KMS-11 (cell line): Measurements from ENCODE around the gene SMURF1.

Experiments used
- H2AFZ ChIP-seq: fragments of 200-600 bp; sonication (generic); 2 replicates; pipeline ENCODE4 v1.6.1; 2016; ENCODE audit warnings: antibody characterized with exemption, mixed run types, low read depth
- H3K27ac ChIP-seq: fragments of 200-600 bp; sonication (generic); 2 replicates; pipeline ENCODE4 v1.6.1; 2016; ENCODE audit warnings: mild to moderate bottlenecking, mixed run types
- H3K27me3 ChIP-seq: fragments of 200-600 bp; sonication (generic); 2 replicates; pipeline ENCODE4 v1.6.1; 2017; ENCODE audit warnings: mild to moderate bottlenecking, low read depth, mixed run types, moderate library complexity; ENCODE audit not compliant: insufficient read depth
- H3K36me3 ChIP-seq: fragments of 200-600 bp; sonication (generic); 2 replicates; pipeline ENCODE4 v1.6.1; 2017; ENCODE audit warnings: mild to moderate bottlenecking, mixed run types; ENCODE audit not compliant: insufficient read depth
- H3K4me1 ChIP-seq: fragments of 200-600 bp; sonication (generic); 2 replicates; pipeline ENCODE4 v1.6.1; 2016; ENCODE audit warnings: mild to moderate bottlenecking, low read depth, mixed run types; ENCODE audit not compliant: poor library complexity, severe bottlenecking
- H3K4me2 ChIP-seq: fragments of 200-600 bp; sonication (generic); 2 replicates; pipeline ENCODE4 v1.7.0; 2016; ENCODE audit warnings: mild to moderate bottlenecking, mixed run types
- H3K4me3 ChIP-seq: fragments of 200-600 bp; sonication (generic); IDR thresholded peaks from 2 replicates; pipeline ENCODE4 v1.6.1; 2017; ENCODE audit warnings: low read depth, low read length, mixed read lengths; ENCODE audit not compliant: insufficient read depth
- H3K79me2 ChIP-seq: fragments of 200-600 bp; sonication (generic); 2 replicates; pipeline ENCODE4 v1.6.1; 2016; ENCODE audit warnings: low read depth, mixed run types; ENCODE audit not compliant: insufficient read depth
- H3K9ac ChIP-seq: fragments of 200-600 bp; sonication (generic); 2 replicates; pipeline ENCODE4 v1.6.1; 2016; ENCODE audit warnings: mild to moderate bottlenecking, mixed run types
- H4K20me1 ChIP-seq: fragments of 200-600 bp; sonication (generic); 2 replicates; pipeline ENCODE4 v1.6.1; 2016; ENCODE audit warnings: mild to moderate bottlenecking, mixed run types; ENCODE audit not compliant: insufficient read depth
- TF ChIP-seq, protein P1 (sequence below): fragments of 200-600 bp; sonication (generic); conservative IDR thresholded peaks from 2 replicates; pipeline ENCODE4 v1.6.1; 2017; ENCODE audit warnings: low read depth, mild to moderate bottlenecking, antibody characterized with exemption, low read length, moderate library complexity, mixed read lengths

SMURF1 gene

DNA sequence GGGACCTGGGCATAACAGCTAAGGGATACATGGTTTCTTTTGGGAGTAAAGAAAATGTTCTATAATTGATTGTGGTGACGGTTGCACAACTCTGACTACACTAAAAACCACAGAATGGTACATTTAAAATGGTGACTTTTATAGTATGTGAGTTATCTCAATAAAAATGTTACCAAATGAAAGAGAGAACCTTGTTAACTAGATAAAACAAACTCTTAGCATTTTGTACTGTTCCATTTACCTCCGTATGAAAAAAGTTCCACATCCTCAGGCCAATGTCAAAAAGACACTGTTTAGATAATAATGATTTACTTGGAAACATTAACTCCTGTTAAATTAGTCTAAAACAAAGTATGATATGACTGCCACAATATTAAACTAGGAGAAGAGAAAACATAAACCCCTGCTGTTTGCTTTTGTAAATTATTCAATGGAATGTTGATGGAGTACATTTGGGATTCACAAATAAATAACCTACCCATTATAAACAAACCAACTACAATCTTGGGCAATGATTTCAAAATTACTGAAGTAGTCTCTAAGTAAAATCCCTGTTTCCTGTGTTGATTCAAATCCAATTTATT, 60.7 kb downstream of the SMURF1 start:
- no peak overlapping the region for H3K4me3 ChIP-seq
- no peaks in the 10 kb centered on the region; the same call in 1 of the 2 replicates for H4K20me1 ChIP-seq
- H3K4me1 ChIP-seq: no peaks in the 10 kb centered on the region
- H3K27ac ChIP-seq: no peak overlapping the region
- TF ChIP-seq, protein P1, sequence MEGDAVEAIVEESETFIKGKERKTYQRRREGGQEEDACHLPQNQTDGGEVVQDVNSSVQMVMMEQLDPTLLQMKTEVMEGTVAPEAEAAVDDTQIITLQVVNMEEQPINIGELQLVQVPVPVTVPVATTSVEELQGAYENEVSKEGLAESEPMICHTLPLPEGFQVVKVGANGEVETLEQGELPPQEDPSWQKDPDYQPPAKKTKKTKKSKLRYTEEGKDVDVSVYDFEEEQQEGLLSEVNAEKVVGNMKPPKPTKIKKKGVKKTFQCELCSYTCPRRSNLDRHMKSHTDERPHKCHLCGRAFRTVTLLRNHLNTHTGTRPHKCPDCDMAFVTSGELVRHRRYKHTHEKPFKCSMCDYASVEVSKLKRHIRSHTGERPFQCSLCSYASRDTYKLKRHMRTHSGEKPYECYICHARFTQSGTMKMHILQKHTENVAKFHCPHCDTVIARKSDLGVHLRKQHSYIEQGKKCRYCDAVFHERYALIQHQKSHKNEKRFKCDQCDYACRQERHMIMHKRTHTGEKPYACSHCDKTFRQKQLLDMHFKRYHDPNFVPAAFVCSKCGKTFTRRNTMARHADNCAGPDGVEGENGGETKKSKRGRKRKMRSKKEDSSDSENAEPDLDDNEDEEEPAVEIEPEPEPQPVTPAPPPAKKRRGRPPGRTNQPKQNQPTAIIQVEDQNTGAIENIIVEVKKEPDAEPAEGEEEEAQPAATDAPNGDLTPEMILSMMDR: no peak
- no peaks in the 10 kb centered on the region for H3K27me3 ChIP-seq
- H3K79me2 ChIP-seq: peaks cover 8% of the 10 kb centered on the region; the same call in 1 of the 2 replicates
- no peak overlapping the region for H2AFZ ChIP-seq
- no peak overlapping the region for H3K9ac ChIP-seq
- H3K36me3 ChIP-seq: no peaks in the 10 kb centered on the region
- H3K4me2 ChIP-seq: no peak overlapping the region

DNA sequence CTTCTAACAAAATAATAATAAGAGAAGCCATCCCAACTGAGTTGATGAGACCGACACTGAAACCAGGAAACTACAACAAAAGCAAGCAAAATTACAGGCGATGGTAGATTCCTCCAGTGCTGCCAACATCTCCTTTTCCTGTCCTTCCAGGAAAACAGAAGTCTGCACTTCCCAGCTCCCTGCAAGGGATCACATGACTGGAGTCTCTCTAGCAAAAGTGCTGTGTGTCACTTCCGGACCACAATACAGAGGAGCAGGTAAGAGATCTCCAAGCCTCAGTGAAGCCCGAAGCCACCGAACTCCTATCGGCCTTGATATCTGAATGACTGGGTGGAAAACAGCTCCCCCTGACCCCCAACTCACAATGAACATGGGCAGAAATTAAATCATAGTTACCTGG, 63.2 kb downstream of the SMURF1 start:
- Histone ChIP-seq H3K27ac (no peak overlapping the region), H3K79me2 (peaks cover 8% of the 10 kb centered on the region; the same call in 1 of the 2 replicates), H3K27me3 (no peaks in the 10 kb centered on the region), H3K4me1 (no peaks in the 10 kb centered on the region), H2AFZ (no peak overlapping the region), H3K4me3 (no peak overlapping the region), H3K9ac (no peak overlapping the region), H3K36me3 (no peaks in the 10 kb centered on the region), H3K4me2 (no peak overlapping the region), H4K20me1 (no peaks in the 10 kb centered on the region)
- TF ChIP-seq, protein P1: no peak

DNA sequence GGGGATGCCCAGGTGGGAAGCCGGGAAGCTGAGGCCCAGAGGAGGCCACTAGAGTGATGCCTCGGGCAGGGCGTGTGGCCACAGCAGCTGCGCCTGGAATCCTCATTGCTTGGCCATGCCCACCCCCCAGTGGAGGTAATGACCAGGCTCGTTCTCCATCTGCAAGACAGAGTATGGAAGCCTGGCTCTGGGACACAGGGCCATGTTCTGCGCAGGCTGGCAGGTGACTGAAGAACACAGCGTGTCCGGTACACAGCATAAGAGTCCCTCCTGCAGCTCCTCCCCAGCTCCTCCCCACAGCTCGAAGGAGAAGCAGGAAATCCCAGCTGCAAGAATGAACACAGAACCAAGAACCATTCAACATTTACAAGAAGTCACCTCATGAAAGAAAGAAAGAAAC, 64.8 kb downstream of the SMURF1 start:
- no peak overlapping the region for H3K9ac ChIP-seq
- H4K20me1 ChIP-seq: no peaks in the 10 kb centered on the region

DNA sequence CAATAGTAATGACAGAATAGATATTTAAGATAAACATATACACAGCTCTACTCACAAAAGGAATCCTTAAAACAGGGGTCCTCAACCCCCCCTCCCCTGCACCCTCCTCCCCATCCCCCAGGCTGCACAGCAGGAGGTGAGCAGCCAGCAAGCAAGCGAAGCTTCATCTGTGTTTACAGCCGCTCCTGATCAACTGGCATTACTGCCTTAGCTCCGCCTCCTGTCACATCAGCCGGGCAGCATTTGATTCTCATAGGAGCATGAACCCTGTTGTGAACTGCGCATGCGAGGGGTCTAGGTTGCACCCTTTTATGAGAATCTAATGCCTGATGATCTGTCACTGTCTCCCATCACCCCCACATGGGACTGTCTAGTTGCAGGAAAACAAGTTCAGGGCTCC, 65.5 kb downstream of the SMURF1 start:
- TF ChIP-seq, protein P1: no peak
- Histone ChIP-seq H3K27ac (no peak overlapping the region), H3K9ac (no peak overlapping the region), H4K20me1 (no peaks in the 10 kb centered on the region), H3K36me3 (no peaks in the 10 kb centered on the region), H3K4me2 (no peak overlapping the region), H2AFZ (no peak overlapping the region), H3K4me1 (no peaks in the 10 kb centered on the region), H3K4me3 (no peak overlapping the region), H3K79me2 (peaks cover 13% of the 10 kb centered on the region; the same call in 1 of the 2 replicates), H3K27me3 (no peaks in the 10 kb centered on the region)

More for the DNA sequence above, 64.8 kb downstream of the SMURF1 start:
- TF ChIP-seq, protein P1: no peak
- Histone ChIP-seq H3K27me3 (no peaks in the 10 kb centered on the region), H3K36me3 (no peaks in the 10 kb centered on the region), H3K27ac (no peak overlapping the region), H3K79me2 (peaks cover 7% of the 10 kb centered on the region; the same call in 1 of the 2 replicates), H3K4me3 (no peak overlapping the region), H3K4me2 (no peak overlapping the region), H3K4me1 (no peaks in the 10 kb centered on the region), H2AFZ (no peak overlapping the region)
